Hypothalamus (tissue), 51 donors: ENCODE results near the gene CEP85L.
"Not testable (repeated sequence)": the region's sequence is repeated elsewhere in the genome, so short reads cannot be mapped to it uniquely, and the experiment has no call there.

Experiments
- DNase-seq, 51 donors: peaks; one replicate each; lab custom pipeline; 2025; lab: John Stamatoyannopoulos, UW

Gene CEP85L

DNA sequence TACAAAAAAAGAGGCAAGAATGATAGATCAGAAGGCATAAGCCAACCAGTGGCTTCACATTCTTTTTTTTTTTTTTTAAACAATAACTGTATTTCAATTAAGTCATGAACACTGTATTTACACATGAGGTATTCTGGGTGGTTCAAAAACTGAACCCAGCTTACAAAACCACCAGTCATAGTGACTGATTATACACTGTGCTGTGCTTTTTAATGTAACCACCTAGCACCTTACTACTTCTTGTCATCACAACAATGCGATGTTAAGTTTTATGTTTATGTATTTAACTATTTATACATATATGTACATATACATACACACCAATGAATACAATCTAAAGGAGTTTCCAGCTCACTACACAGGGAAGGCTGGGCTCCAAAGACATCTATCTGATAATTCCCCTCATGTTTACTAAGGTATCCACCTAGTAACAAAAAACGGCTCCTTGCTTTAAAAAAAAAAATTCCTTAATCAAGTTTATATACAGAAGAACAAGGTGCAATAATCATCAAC is 190.4 kb downstream of the CEP85L start:
- no peak for DNase-seq

DNA sequence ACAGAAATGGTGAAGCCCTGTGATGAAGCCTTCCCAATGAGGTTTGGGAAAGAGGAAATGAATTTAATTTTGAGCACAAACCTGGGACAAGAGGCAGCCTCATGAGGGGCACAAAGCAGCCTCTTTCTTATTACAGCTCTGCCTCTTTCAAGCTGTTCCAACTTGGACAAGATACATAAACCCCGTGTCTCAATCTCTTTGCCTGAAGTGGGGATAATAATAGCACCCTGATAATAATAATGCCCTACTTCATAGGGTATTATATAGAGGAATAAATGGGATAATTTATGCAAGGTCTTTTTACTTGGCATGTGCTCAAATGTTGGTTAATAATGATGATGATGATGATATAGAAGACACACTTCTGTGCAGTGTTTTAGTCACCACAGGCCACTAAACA is 194.4 kb downstream of the CEP85L start:
- no peak for DNase-seq

DNA sequence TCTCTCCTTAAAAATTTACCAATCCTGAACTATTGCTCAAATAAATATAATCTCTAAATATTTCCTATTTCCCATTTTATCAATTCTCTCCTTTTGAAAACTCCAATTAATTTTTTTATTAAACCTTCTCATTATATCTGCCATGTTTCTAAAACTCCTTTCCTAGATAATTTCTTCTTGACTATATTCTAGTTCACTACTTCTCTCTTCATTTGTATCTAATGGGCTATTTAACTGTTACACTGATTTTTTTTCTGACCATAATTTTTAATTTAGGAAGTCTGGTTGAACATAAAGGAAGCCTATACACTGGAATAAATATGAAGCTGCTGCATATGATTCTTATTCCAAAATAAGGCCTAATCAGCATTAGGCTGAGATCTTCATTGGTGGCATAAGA is 199.6 kb downstream of the CEP85L start:
- DNase-seq = no peak

DNA sequence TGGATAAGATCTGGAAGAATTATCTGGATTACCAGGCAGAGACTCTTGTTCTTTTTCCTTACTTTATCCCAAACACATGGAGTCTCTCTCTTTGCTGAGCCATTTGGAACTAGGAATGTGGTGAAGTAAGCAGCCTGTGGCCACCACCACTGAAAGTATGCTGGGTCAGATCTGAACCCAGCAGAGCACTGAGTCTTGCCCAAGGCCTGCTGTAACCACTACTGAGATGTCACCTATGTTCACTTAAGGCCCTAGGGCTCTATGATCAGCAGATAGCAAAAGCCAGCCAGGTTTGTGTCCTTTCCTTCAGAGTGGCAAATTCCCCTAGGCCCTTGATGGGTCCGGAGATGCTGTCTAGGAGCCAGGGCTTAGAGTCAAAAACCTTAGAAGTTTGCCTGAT is 206.6 kb downstream of the CEP85L start:
- no peak for DNase-seq

DNA sequence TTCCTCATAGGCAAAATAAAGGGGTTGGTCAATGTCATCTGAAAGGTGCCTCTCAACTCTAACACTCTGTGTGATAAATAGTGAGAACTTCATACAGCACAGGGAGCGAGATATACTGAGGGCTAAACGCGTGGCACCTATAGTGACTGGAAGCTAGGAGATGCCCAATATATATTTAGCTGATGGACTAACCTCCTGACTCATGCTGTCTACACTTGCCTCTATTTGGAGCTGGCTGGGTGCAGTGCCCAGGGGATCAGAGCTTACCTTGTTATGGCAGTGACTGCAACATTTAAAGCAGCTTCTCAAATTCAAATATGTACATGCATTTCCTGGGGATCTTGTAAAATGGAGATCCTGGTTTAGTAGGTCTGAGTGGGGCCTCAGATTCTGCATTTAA is 214.9 kb downstream of the CEP85L start:
- DNase-seq = no peak

DNA sequence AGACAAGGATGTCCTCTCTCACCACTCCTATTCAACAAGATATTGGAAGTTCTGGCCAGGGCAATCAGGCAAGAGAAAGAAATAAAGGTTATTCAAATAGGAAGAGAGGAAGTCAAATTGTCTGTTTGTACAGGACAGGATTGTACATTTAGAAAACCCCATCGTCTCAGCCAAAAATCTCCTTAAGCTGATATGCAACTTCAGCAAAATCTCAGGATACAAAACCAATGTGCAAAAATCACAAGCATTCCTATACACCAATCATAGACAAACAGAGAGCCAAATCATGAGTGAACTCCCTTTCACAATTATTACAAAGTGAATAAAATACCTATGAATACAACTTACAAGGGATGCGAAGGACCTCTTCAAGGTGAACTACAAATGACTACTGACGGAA is 217.2 kb downstream of the CEP85L start:
- not testable (repeated sequence) for DNase-seq

DNA sequence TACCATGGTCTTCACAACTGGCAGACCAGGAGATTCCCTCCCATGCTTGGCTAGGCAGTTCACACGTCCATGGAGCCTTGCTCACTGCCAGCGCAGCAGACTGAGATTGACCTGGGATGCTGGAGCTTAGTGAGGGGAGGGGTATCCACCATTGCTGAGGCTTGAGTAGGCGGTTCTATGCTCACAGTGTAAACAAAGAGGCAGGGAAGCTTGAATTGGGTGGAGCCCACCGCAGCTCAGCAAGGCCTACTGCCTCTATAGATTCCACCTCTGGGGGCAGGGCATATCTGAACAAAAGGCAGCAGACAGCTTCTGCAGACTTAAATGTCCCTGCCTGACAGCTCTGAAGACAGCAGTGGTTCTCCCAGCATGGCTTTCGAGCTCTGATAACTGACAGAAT is 230.1 kb downstream of the CEP85L start:
- DNase-seq = not testable (repeated sequence)

DNA sequence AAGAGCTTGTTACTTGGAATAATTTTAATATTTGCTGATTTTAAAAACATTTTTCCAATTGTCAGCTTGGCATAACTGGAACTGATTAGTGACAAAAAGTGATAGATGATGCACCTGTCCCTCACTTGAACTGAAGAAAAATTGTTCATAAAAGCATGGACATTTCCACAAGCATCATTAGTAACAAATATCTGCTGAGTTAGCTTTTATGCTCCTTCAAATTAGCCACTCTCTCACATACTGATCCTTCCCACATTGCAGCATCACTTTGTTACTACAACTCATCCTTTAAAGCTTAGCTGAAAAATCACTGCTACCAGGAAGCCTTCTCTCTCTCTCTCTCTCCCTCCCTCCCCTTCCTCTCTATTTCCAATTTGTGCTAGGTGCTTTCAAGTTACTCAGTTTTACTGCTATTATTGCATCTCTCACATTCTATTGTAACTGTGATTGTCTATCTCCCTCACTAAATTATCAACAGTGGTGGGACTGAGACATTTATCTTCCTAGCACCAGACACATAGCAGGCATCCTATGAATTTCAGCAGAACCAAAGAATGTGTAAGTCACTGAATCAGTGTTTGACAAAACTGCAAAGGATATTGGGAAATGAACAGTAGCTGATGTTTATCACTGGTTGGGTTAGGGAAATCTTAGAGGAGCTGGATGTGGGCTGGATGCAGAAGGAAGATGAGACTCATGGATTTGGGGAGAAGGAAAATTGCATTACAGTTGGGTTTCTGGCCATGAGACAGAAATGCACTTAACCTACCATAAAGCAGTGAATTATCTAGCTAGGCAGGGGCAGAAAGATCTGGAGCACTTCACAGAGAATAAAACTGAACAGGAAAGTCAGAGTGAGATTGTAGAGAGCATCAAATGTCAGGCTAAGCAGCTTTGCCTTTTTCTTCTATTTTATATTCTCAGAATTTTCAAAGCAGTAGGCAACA is 231.7 kb downstream of the CEP85L start:
- DNase-seq = no peak
